Esophagus squamous epithelium (tissue), 5 donors: ENCODE measurements around the gene MYO18B. TPM values are rescaled to one million over a fixed set of nuclear protein-coding genes. Genes with fewer than 3 reads are reported as not detected.

Experiments
- DNase-seq: peaks from one replicate; lab custom pipeline; 2025; lab: John Stamatoyannopoulos, UW
- H3K27ac ChIP-seq, 4 donors: fragments of 200-600 bp; sonication (generic); one replicate each; pipeline ENCODE4 v1.5.1; 2016 to 2019; ENCODE audit warnings: mild to moderate bottlenecking in 1 of 4
- H3K27me3 ChIP-seq, 4 donors: fragments of 200-600 bp; sonication (generic); 1 replicate in 3 of 4; 2 replicates in 1 of 4; pipeline versions ENCODE4 v1.5.1 to v1.6.0; 2017 to 2021; ENCODE audit warnings: antibody characterized with exemption in 1 of 4
- H3K36me3 ChIP-seq, 3 donors: fragments of 200-600 bp; sonication (generic); one replicate each; pipeline ENCODE4 v1.5.1; 2016 to 2019
- H3K4me1 ChIP-seq, 3 donors: fragments of 200-600 bp; sonication (generic); one replicate each; pipeline ENCODE4 v1.5.1; 2017 to 2019
- H3K4me3 ChIP-seq, 4 donors: fragments of 200-600 bp; sonication (generic); 1 replicate in 3 of 4; 2 replicates in 1 of 4; pipeline ENCODE4 v1.5.1; 2016 to 2019; ENCODE audit warnings: mild to moderate bottlenecking in 2 of 4, moderate library complexity in 1 of 4
- H3K9me3 ChIP-seq, 3 donors: fragments of 200-600 bp; sonication (generic); one replicate each; pipeline ENCODE4 v1.5.1; 2016 to 2019
- POLR2A ChIP-seq, 4 donors: fragments of 450-650 bp; IDR thresholded peaks; one replicate each; pipeline ENCODE4 v1.6.1; 2017; ENCODE audit warnings: antibody characterized with exemption in 4 of 4, mild to moderate bottlenecking in 4 of 4, moderate library complexity in 3 of 4
- WGBS, 2 donors: methylation state at CpG; one replicate each; pipeline ENCODE4 v1.1.5; 2018; 5-methylcytosine and 5-hydroxymethylcytosine counted together
- intact Hi-C: fragments of 100-400 bp; cut with DNase I; formaldehyde crosslinking; loops from one replicate; pipeline ENCODE4 v1.15.0; 2022
- total RNA-seq, 4 donors: library from RNA; depleted of rRNA; stranded (reverse); fragments of >200 nt; gene quantifications; one replicate each; pipeline ENCODE4 v1.1.0, GENCODE V29; 2016
- TF ChIP-seq, protein P1 (sequence below), 6 experiments: fragments of 450-650 bp in 4 of 6; fragments of 200-600 bp in 2 of 6; sonication (generic) in 2 of 6; IDR thresholded peaks; one replicate each; pipeline ENCODE4 v1.5.1; 2016 to 2019; ENCODE audit warnings: antibody characterized with exemption in 6 of 6, mild to moderate bottlenecking in 4 of 6, moderate library complexity in 4 of 6
- donor health status: DM: yes; HTN: yes; CAD: no.

MYO18B gene
- total RNA-seq, 4 donors from 2014 or later: 0.06 to 2.5 (median 0.17) TPM

DNA sequence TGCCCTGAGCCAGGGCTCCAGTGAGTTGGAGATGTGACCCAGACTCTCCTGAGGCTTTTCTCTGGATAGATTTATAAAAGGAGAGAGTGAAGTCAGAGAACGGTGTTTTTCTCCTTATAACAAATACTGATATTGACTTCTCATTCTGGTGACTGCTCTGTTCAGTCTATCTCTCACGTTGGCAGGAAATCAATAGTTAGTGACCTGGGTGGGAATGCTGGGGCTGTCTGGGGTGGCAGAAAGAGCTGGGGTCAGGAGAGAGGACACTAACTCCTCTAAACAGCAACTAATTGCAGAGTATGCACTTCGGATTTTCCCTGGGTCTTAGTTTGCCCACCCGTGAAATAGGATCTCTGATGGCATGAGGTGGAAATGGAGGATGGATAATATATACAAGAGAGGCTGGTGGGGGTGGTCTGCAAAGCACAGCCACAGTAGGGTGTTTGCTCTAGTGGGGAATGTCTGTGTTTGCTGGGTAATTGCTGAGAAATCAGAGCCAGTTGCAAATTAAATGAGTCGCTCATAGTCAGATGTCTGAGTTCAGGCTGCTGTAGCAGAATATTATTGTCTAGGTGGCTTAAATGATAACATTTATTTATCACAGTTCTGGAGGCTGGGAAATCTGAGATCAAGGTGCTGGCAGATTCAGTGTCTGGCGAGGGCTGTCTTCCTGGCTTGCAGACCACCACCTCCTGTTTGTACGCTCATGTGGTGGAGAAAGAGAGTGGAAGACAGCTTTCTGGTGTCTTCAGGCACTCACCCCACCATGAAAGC lies 167.8 kb downstream of the MYO18B start:
- intact Hi-C loops: no loop called here
- no peaks in the 10 kb centered on the region for H3K9me3 ChIP-seq
- no peak for DNase-seq
- no peak for TF ChIP-seq POLR2A (IDR thresholded peaks at IDR 0.05)
- peaks cover 0 to 25% (median 0%) of the 10 kb centered on the region in 4 donors for H3K27me3 ChIP-seq
- 26 to 38% methylated on average over 7 of the region's 7 CpGs for WGBS, 2 donors
- H3K27ac ChIP-seq: no peak overlapping the region
- no peaks in the 10 kb centered on the region for H3K36me3 ChIP-seq
- no peak overlapping the region for H3K4me3 ChIP-seq
- H3K4me1 ChIP-seq: no peaks in the 10 kb centered on the region

DNA sequence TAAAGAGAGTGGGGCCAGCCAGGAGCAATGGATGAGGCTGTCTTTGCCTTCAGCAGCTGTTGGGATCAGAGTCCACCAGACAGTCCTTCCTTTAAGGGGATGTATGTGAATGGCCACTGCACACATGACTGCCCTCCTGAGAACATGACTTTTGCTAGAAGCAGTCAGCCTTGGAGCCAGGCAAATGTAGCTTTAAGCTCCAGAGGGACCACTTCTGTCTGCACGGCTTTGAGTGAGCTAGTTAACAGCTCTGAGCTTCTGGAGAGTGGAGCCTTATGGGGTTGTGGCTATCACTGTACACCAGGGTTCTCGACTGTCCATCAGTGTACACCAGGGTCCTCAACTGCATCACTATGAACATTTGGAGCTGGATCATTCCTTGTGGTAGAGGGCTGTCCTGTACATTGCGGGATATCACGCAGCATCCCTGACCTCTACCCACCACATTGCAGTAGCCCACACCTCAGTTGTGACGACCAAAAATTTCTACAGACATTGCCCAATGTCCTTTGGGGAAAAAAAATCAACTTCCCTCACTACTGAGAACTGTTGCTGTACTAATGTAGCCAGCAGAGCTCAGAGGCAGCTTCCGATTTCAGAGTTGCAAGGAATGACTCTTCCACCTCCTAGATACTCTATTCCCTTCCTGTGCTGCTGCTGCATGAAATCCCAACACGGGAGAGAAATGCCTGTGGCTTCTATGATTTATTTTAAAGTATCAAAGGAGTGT lies 169.4 kb downstream of the MYO18B start:
- TF ChIP-seq, protein P1, sequence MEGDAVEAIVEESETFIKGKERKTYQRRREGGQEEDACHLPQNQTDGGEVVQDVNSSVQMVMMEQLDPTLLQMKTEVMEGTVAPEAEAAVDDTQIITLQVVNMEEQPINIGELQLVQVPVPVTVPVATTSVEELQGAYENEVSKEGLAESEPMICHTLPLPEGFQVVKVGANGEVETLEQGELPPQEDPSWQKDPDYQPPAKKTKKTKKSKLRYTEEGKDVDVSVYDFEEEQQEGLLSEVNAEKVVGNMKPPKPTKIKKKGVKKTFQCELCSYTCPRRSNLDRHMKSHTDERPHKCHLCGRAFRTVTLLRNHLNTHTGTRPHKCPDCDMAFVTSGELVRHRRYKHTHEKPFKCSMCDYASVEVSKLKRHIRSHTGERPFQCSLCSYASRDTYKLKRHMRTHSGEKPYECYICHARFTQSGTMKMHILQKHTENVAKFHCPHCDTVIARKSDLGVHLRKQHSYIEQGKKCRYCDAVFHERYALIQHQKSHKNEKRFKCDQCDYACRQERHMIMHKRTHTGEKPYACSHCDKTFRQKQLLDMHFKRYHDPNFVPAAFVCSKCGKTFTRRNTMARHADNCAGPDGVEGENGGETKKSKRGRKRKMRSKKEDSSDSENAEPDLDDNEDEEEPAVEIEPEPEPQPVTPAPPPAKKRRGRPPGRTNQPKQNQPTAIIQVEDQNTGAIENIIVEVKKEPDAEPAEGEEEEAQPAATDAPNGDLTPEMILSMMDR (IDR thresholded peaks at IDR 0.05): no peak
- TF ChIP-seq POLR2A (IDR thresholded peaks at IDR 0.05): no peak
- no peaks in the 10 kb centered on the region for H3K9me3 ChIP-seq
- no peak for DNase-seq
- intact Hi-C loops: no loop called here
- no peak overlapping the region for H3K27ac ChIP-seq
- H3K36me3 ChIP-seq: no peaks in the 10 kb centered on the region
- H3K27me3 ChIP-seq: peaks cover 0 to 26% (median 0%) of the 10 kb centered on the region in 4 donors
- no peaks in the 10 kb centered on the region for H3K4me1 ChIP-seq
- WGBS, 2 donors: 67 to 78% methylated on average over 3 to 5 of the region's 7 CpGs
- H3K4me3 ChIP-seq: no peak overlapping the region

DNA sequence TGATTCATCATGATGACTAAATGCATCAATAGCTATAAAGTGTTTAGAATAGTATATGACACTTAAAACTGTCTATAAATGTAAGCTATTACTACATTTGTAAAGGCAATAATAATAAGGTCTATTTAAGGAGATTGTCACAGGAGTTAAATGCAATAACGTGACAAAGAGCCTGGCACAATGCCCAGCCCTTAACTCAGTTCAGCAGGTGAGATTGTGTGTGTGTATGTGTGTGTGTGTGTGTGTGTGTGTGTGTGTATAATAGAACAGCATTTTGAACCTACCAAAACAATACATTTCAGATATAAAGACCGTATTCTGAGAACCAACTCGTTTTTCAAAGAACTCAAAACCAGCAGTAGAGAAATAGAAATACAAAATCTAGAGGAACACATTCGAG lies 177.5 kb downstream of the MYO18B start:
- no peaks in the 10 kb centered on the region for H3K9me3 ChIP-seq
- H3K27me3 ChIP-seq: peaks cover 0 to 59% (median 0%) of the 10 kb centered on the region in 4 donors
- DNase-seq: no peak
- 26 to 32% methylated on average over 4 of the region's 4 CpGs for WGBS, 2 donors
- no peak overlapping the region for H3K27ac ChIP-seq
- intact Hi-C loops: no loop called here
- H3K4me3 ChIP-seq: no peak overlapping the region
- H3K36me3 ChIP-seq: no peaks in the 10 kb centered on the region
- TF ChIP-seq, protein P1 (IDR thresholded peaks at IDR 0.05): no peak
- no peak for TF ChIP-seq POLR2A (IDR thresholded peaks at IDR 0.05)
- no peaks in the 10 kb centered on the region for H3K4me1 ChIP-seq

DNA sequence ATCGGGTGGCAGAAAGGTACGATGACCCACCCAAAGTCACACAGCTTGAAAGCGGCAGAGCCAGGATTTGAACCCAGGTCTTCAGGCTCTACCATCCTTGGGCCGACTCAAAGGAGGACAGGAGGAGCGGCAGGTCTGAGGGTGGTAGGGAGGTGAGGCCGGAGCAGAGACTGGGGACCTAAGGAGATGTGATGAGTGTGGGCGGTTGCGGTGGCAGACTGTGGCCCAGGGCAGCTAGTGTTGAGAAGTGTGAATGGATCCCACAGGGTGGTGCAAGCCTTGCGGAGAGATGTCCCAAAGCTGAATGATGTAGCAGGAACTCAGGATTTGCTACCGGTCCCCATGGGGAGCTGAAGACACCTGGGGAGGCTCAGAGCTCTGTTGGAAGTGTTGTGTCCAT lies 180.2 kb downstream of the MYO18B start:
- intact Hi-C loops: no loop called here
- no peak for DNase-seq
- Histone ChIP-seq H3K27ac (no peak overlapping the region), H3K4me1 (no peaks in the 10 kb centered on the region), H3K27me3 (peaks cover 0 to 66% (median 0%) of the 10 kb centered on the region in 4 donors), H3K4me3 (no peak overlapping the region), H3K9me3 (no peaks in the 10 kb centered on the region), H3K36me3 (no peaks in the 10 kb centered on the region)
- 82 to 85% methylated on average over 8 to 9 of the region's 10 CpGs for WGBS, 2 donors
- no peak for TF ChIP-seq POLR2A (IDR thresholded peaks at IDR 0.05)
- TF ChIP-seq, protein P1 (IDR thresholded peaks at IDR 0.05): no peak

DNA sequence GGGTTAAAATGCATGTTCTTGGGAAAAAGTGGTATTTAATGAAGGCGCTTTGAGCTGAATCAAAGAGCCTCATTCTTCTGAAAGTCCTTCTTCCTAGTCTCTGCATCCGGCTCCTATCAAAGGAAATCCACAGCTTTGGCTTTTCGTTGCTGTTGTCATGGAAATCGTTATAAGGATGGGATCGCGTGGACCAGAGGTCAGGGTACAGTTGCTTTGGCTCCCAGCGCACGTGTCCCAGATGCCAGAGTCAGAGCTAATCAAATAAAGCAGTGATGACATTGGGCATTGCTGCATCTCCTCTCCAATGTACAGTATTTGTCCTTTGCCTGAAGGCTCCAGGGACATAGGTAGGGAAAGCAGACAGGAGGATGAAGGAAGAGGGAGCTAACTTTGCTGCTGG lies 181.9 kb downstream of the MYO18B start:
- no peak for DNase-seq
- H3K4me1 ChIP-seq: no peaks in the 10 kb centered on the region
- 54 to 63% methylated on average over 8 of the region's 8 CpGs for WGBS, 2 donors

More for the DNA sequence above, 181.9 kb downstream of the MYO18B start:
- Histone ChIP-seq H3K9me3 (no peaks in the 10 kb centered on the region), H3K27me3 (peaks cover 0 to 62% (median 0%) of the 10 kb centered on the region in 4 donors), H3K36me3 (no peaks in the 10 kb centered on the region), H3K4me3 (no peak overlapping the region), H3K27ac (no peak overlapping the region)
- TF ChIP-seq POLR2A (IDR thresholded peaks at IDR 0.05): no peak
- TF ChIP-seq, protein P1 (IDR thresholded peaks at IDR 0.05): no peak
- intact Hi-C loops: no loop called here
